ENCODE results near the gene TCEA3. TPM values are rescaled to one million over a fixed set of nuclear protein-coding genes. Genes with fewer than 3 reads are reported as not detected.

The TCEA3 gene
- polyA plus RNA-seq, 3 donors, result 0.26 to 0.52 TPM; not detected in 1

- Mint-ChIP-seq H3K27me3 (ENCODE audit: low read depth in 3 of 3) (peaks cover 0 to 9% (median 3%) of the 10 kb centered on the region in 3 donors), H3K36me3 (no peaks in the 10 kb centered on the region), H3K4me1 (peaks cover 5% of the 10 kb centered on the region), H3K27ac (peak overlapping the region in 2 of 7 donors; percentile 21 to 28), H3K4me3 (no peak overlapping the region), H3K9me3 (no peaks in the 10 kb centered on the region)
- H3K4me3 ChIP-seq (replicated peaks in 1 of 3; ENCODE audit: low read depth in 2 of 3, low read length in 3 of 3), result no peak overlapping the region
- H4K20me1 ChIP-seq (ENCODE audit: insufficient read depth, low read length), result no peaks in the 10 kb centered on the region
- H3K9ac ChIP-seq (ENCODE audit: insufficient read depth, low read length, poor library complexity, severe bottlenecking), result no peak overlapping the region
- no peaks in the 10 kb centered on the region for H3K36me3 ChIP-seq (replicated peaks in 1 of 2; ENCODE audit: control insufficient read depth in 1 of 2, insufficient read depth in 2 of 2, low read length in 2 of 2)
- H3K9me3 ChIP-seq (replicated peaks in 1 of 2; ENCODE audit: control insufficient read depth in 1 of 2, insufficient read depth in 1 of 2, low read length in 2 of 2), result no peaks in the 10 kb centered on the region
- intact Hi-C loops (cut with micrococcal nuclease), result no loop called here
- no peak overlapping the region for H3K27ac ChIP-seq (ENCODE audit: low read depth in 1 of 2, low read length in 2 of 2)
- 100% methylated on average over 3 of the region's 4 CpGs for WGBS (ENCODE audit: insufficient coverage)
- H3K27me3 ChIP-seq (ENCODE audit: control insufficient read depth in 2 of 2, insufficient read depth in 2 of 2, low read length in 2 of 2), result no peaks in the 10 kb centered on the region
- no peak overlapping the region for H2AFZ ChIP-seq (ENCODE audit: insufficient read depth, low read depth, low read length, poor library complexity, severe bottlenecking)
- no peak for TF ChIP-seq CTCF (IDR thresholded peaks at IDR 0.05)
- no peaks in the 10 kb centered on the region for H3K79me2 ChIP-seq (ENCODE audit: insufficient read depth, low read length)
- no peak for DNase-seq
- H3K4me2 ChIP-seq (replicated peaks; ENCODE audit: extremely low read depth, low read length, poor library complexity, severe bottlenecking), result no peak overlapping the region
- H3K4me1 ChIP-seq (ENCODE audit: control insufficient read depth in 1 of 2, insufficient read depth in 2 of 2, low read length in 2 of 2), result no peaks in the 10 kb centered on the region
These were observed 30.4 kb downstream of the TCEA3 start for GRCh38 chr1:23394181-23394580.

- H3K27ac ChIP-seq (ENCODE audit: low read depth in 1 of 2, low read length in 2 of 2), result no peak overlapping the region
- Mint-ChIP-seq H3K4me3 (no peak overlapping the region), H3K27me3 (ENCODE audit: low read depth in 3 of 3) (peaks cover 0 to 9% (median 3%) of the 10 kb centered on the region in 3 donors), H3K36me3 (no peaks in the 10 kb centered on the region), H3K9me3 (no peaks in the 10 kb centered on the region), H3K27ac (no peak overlapping the region), H3K4me1 (peaks cover 5% of the 10 kb centered on the region)
- no peak for DNase-seq
- no peaks in the 10 kb centered on the region for H3K36me3 ChIP-seq (replicated peaks in 1 of 2; ENCODE audit: control insufficient read depth in 1 of 2, insufficient read depth in 2 of 2, low read length in 2 of 2)
- H3K27me3 ChIP-seq (ENCODE audit: control insufficient read depth in 2 of 2, insufficient read depth in 2 of 2, low read length in 2 of 2), result no peaks in the 10 kb centered on the region
- H3K79me2 ChIP-seq (ENCODE audit: insufficient read depth, low read length), result no peaks in the 10 kb centered on the region
- intact Hi-C loops (cut with micrococcal nuclease), result no loop called here
- no peaks in the 10 kb centered on the region for H3K4me1 ChIP-seq (ENCODE audit: control insufficient read depth in 1 of 2, insufficient read depth in 2 of 2, low read length in 2 of 2)
- no peak overlapping the region for H2AFZ ChIP-seq (ENCODE audit: insufficient read depth, low read depth, low read length, poor library complexity, severe bottlenecking)
- TF ChIP-seq CTCF (IDR thresholded peaks at IDR 0.05), result no peak
- no peaks in the 10 kb centered on the region for H4K20me1 ChIP-seq (ENCODE audit: insufficient read depth, low read length)
- H3K4me2 ChIP-seq (replicated peaks; ENCODE audit: extremely low read depth, low read length, poor library complexity, severe bottlenecking), result no peak overlapping the region
- no peak overlapping the region for H3K4me3 ChIP-seq (replicated peaks in 1 of 3; ENCODE audit: low read depth in 2 of 3, low read length in 3 of 3)
- 96% methylated on average over 14 of the region's 15 CpGs for WGBS (ENCODE audit: insufficient coverage)
- no peaks in the 10 kb centered on the region for H3K9me3 ChIP-seq (replicated peaks in 1 of 2; ENCODE audit: control insufficient read depth in 1 of 2, insufficient read depth in 1 of 2, low read length in 2 of 2)
- H3K9ac ChIP-seq (ENCODE audit: insufficient read depth, low read length, poor library complexity, severe bottlenecking), result no peak overlapping the region
These were observed 30.8 kb downstream of the TCEA3 start for GRCh38 chr1:23393706-23394105.

Data from CD14-positive monocyte (primary cell).